Measurements from ENCODE around the gene LCN15.

DNA sequence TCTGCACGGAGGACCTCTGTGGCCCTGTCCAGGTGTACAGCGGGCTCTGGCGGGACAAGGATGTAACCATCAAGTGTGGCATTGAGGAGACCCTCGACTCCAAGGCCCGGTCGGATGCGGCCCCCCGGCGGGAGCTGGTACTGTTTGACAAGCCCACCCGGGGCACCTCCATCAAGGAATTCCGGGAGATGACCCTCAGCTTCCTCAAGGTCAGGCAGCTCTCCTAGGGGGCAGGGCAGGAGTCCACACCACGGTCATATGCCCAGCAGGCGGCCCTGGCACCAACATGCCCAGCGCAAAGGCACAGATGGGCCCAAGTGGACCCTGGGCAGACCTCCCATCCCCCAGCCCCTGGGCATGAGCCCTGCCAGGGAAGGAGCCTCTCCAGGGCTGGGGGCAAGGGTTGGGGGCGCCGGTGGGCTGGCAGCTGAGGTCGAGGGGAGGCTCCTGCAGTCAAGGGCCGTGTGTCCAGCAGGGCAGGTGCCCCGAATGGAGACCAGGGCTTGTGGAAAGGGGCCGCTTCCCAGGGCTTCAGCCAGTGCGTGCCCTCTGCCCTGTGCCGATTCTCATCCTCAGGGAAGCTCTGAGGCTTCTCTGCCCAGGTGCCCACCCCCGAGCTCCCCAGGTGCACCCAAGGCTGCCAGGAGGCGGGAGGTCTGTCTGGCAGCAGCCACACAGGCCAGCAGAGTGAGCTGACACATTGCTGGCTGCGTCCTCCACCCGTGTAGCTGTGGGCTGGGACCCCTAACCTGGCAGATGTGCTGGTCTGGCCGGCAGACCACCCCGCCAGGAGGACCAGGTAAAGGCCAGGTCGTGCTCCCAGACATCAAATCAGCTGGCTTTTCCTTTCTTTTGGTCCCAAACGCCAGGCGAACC is 42.0 kb downstream of the LCN15 start:
- TF ChIP-seq, protein P1, sequence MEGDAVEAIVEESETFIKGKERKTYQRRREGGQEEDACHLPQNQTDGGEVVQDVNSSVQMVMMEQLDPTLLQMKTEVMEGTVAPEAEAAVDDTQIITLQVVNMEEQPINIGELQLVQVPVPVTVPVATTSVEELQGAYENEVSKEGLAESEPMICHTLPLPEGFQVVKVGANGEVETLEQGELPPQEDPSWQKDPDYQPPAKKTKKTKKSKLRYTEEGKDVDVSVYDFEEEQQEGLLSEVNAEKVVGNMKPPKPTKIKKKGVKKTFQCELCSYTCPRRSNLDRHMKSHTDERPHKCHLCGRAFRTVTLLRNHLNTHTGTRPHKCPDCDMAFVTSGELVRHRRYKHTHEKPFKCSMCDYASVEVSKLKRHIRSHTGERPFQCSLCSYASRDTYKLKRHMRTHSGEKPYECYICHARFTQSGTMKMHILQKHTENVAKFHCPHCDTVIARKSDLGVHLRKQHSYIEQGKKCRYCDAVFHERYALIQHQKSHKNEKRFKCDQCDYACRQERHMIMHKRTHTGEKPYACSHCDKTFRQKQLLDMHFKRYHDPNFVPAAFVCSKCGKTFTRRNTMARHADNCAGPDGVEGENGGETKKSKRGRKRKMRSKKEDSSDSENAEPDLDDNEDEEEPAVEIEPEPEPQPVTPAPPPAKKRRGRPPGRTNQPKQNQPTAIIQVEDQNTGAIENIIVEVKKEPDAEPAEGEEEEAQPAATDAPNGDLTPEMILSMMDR (IDR thresholded peaks at IDR 0.05; ENCODE audit: low read depth, low read length), result no peak
- TF ChIP-seq EZH2phosphoT487 (IDR thresholded peaks at IDR 0.05; ENCODE audit: low read depth), result no peak

All from OCI-LY3 (cell line).